Right atrium auricular region (tissue), 2 donors: Measurements from ENCODE around the gene IL4I1. TPM values are rescaled to one million over a fixed set of nuclear protein-coding genes. Genes with fewer than 3 reads are reported as not detected.

Experiments used
- DNase-seq: peaks from one replicate; pipeline ENCODE4 v3.0.0-alpha.2; 2019; ENCODE audit warnings: low spot score
- H3K27ac ChIP-seq, 2 donors: fragments of 200-600 bp; sonication (generic); 1 replicate in 1 of 2; 2 replicates in 1 of 2; pipeline ENCODE4 v1.5.1; 2016 to 2019
- H3K27me3 ChIP-seq, 2 donors: fragments of 200-600 bp; sonication (generic); one replicate each; pipeline versions ENCODE4 v1.5.1 to v1.6.0; 2017 to 2019
- H3K36me3 ChIP-seq: fragments of 200-600 bp; sonication (generic); one replicate; pipeline ENCODE4 v1.5.1; 2016
- H3K4me1 ChIP-seq, 2 donors: fragments of 200-600 bp; sonication (generic); one replicate each; pipeline versions ENCODE4 v1.5.1 to v1.6.0; 2017 to 2019
- H3K4me3 ChIP-seq, 2 donors: fragments of 200-600 bp; sonication (generic); 1 replicate in 1 of 2; 2 replicates in 1 of 2; pipeline ENCODE4 v1.5.1; 2017 to 2019; ENCODE audit warnings: mild to moderate bottlenecking in 1 of 2, moderate library complexity in 1 of 2
- H3K9me3 ChIP-seq, 2 donors: fragments of 200-600 bp; sonication (generic); one replicate each; pipeline ENCODE4 v1.5.1; 2019
- total RNA-seq, 2 donors: library from RNA; depleted of rRNA; stranded (reverse); fragments of >200 nt; gene quantifications; one replicate each; pipeline ENCODE4 v1.1.0, GENCODE V29; 2016
- TF ChIP-seq, protein P1 (sequence below), 2 donors: fragments of 200-600 bp; sonication (generic); IDR thresholded peaks; one replicate each; pipeline ENCODE4 v1.5.1; 2019; ENCODE audit warnings: antibody characterized with exemption in 2 of 2

The IL4I1 gene
- total RNA-seq, 2 donors from 2014 or later, result 0.43 TPM; not detected in 1

DNA sequence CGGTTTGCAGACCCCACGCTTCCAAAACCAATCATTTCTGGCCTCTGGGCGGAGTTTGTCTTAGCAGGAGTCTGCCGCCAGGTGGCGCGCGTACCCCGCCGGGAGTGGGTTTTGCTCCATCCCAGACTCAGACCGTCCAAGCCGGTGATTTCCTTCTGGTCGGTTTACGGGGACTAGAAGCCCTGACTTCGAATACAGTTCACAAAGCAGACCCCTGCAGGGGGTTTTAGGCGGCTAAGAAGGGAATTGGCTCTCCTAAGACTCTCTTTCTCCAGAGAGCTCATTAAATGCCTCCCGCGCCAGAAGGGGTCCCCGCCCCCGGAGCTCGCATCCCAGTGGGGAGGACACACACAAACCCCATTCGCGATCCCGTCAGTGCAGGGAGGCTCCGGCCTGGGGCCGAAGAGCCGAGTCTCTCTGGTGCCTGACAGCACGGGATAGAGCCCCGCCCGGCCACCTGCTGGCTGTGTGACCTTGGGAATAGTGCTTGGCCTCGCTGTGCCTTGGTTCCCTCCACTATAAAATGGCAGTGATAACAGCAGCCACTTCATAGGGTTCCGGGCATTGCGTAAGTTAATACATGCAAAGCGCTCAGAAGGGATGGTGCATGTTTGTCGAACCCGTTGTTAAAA lies 41.2 kb upstream of the IL4I1 start:
- Histone ChIP-seq H3K27me3 (no peaks in the 10 kb centered on the region), H3K27ac (no peak overlapping the region), H3K36me3 (no peaks in the 10 kb centered on the region), H3K4me1 (peaks cover 0 to 8% of the 10 kb centered on the region in 2 donors), H3K4me3 (peak overlapping the region in 1 of 2 donors; percentile 35), H3K9me3 (no peaks in the 10 kb centered on the region)
- DNase-seq, result peak; percentile 72
- TF ChIP-seq, protein P1, sequence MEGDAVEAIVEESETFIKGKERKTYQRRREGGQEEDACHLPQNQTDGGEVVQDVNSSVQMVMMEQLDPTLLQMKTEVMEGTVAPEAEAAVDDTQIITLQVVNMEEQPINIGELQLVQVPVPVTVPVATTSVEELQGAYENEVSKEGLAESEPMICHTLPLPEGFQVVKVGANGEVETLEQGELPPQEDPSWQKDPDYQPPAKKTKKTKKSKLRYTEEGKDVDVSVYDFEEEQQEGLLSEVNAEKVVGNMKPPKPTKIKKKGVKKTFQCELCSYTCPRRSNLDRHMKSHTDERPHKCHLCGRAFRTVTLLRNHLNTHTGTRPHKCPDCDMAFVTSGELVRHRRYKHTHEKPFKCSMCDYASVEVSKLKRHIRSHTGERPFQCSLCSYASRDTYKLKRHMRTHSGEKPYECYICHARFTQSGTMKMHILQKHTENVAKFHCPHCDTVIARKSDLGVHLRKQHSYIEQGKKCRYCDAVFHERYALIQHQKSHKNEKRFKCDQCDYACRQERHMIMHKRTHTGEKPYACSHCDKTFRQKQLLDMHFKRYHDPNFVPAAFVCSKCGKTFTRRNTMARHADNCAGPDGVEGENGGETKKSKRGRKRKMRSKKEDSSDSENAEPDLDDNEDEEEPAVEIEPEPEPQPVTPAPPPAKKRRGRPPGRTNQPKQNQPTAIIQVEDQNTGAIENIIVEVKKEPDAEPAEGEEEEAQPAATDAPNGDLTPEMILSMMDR (IDR thresholded peaks at IDR 0.05), result peak; percentile 95 to 99

DNA sequence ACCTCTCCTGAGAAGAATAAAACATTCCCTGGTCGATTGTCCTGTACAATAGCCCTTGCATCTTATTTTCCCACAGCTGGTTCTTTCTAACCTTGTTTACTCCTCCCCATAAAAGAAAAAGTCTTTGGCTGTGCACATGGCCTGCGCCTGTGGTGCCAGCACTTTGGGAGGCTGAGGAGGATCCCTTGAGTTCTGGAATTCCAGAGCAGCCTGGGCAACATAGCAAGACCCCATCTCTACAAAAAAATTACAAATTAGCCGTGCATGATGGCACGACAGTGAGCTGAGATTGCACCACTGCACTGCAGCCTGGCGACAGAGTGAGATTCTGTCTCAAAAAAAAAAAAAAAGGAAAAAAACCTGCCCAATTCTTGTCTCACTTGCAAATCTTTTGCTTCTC lies 39.9 kb upstream of the IL4I1 start:
- no peak overlapping the region for H3K27ac ChIP-seq
- H3K4me1 ChIP-seq, result peaks cover 0 to 8% of the 10 kb centered on the region in 2 donors
- H3K9me3 ChIP-seq, result no peaks in the 10 kb centered on the region
- TF ChIP-seq, protein P1 (IDR thresholded peaks at IDR 0.05), result no peak
- H3K4me3 ChIP-seq, result no peak overlapping the region
- H3K27me3 ChIP-seq, result no peaks in the 10 kb centered on the region
- no peaks in the 10 kb centered on the region for H3K36me3 ChIP-seq
- DNase-seq, result no peak

DNA sequence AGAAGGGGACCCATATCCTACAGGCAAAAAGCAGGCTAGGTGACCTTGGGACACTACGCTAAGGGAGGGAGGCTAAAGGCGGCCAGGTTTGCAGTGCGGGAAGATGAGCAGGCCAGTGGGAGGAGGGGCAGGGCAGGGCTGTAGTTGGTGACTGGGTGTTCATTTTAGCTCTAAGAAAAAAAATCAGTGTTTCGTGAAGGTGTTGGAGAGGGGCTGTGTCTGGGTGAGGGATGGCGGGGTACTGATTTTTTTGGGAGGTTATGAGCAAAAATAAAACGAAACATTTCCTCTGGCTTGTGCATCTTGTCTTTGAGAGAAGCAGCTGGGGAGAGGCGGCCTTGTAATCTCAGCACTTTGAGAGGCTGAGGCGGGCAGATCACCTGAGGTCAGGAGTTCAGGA lies 37.0 kb upstream of the IL4I1 start:
- no peak overlapping the region for H3K4me3 ChIP-seq
- H3K4me1 ChIP-seq, result peaks cover 0 to 23% of the 10 kb centered on the region in 2 donors
- TF ChIP-seq, protein P1 (IDR thresholded peaks at IDR 0.05), result no peak
- no peak overlapping the region for H3K27ac ChIP-seq
- H3K27me3 ChIP-seq, result no peaks in the 10 kb centered on the region
- H3K36me3 ChIP-seq, result no peaks in the 10 kb centered on the region
- H3K9me3 ChIP-seq, result no peaks in the 10 kb centered on the region
- no peak for DNase-seq

DNA sequence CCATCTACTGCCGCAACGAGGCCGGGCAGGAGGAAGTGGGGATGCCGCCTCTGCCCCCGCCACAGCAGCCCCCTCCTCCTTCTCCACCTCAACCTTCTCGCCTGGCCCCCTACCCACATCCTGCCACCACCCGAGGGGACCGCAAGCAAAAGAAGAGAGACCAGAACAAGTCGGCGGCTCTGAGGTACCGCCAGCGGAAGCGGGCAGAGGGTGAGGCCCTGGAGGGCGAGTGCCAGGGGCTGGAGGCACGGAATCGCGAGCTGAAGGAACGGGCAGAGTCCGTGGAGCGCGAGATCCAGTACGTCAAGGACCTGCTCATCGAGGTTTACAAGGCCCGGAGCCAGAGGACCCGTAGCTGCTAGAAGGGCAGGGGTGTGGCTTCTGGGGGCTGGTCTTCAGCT lies 36.0 kb upstream of the IL4I1 start:
- Histone ChIP-seq H3K4me1 (peaks cover 0 to 28% of the 10 kb centered on the region in 2 donors), H3K9me3 (no peaks in the 10 kb centered on the region), H3K27ac (no peak overlapping the region), H3K4me3 (no peak overlapping the region), H3K36me3 (no peaks in the 10 kb centered on the region), H3K27me3 (no peaks in the 10 kb centered on the region)
- DNase-seq, result no peak
- TF ChIP-seq, protein P1 (IDR thresholded peaks at IDR 0.05), result no peak

DNA sequence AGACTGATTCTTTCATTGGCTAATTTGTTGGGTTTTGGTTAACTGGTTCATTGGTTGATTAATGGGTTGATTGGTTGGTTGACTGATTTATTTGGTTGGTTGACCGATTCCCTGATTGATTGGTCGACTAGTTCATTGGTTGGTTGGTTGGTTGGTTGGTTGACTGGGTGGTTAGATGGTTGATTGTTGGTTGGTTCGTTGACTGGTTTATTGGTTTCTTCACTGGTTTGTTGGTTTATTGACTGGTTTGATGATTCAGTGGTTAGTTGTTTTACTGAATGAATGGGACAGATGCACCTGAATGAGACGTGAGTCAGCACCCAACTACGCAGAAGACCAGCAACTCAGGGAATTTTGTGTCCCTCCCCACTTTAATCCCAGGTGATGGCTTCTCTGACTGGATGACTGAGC lies 35.4 kb upstream of the IL4I1 start:
- no peak overlapping the region for H3K27ac ChIP-seq
- peaks cover 4% of the 10 kb centered on the region for H3K36me3 ChIP-seq
- TF ChIP-seq, protein P1 (IDR thresholded peaks at IDR 0.05), result no peak
- no peak overlapping the region for H3K4me3 ChIP-seq
- no peaks in the 10 kb centered on the region for H3K9me3 ChIP-seq
- DNase-seq, result no peak
- H3K27me3 ChIP-seq, result no peaks in the 10 kb centered on the region
- H3K4me1 ChIP-seq, result peaks cover 0 to 31% of the 10 kb centered on the region in 2 donors
